ENCODE measurements around the gene AGBL4. TPM values are rescaled to one million over a fixed set of nuclear protein-coding genes. Genes with fewer than 3 reads are reported as not detected.

AGBL4 gene
- total RNA-seq, 1 donor from 2014 or later, result not detected

DNA sequence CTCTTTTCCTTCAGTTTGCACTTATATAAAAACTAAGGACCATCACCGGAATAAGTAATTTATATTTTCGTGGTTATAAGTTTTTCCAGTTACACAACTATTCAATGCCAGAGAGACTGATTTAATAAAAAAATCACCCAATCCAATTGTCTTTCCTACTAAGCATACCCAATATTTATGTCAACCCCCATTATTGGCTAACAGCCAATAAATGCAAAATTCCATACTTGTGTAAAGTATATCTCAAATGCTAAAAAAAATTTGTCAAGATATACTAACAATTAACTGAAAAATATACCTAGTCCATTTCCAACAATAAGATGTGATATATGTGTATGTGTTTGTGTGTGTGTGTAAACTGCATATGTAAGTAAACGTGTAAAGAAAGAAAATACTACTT, 117.4 kb downstream of the AGBL4 start:
- DNase-seq (ENCODE audit: extremely low spot score, unreplicated experiment), result no peak
- Mint-ChIP-seq H3K4me1 (ENCODE audit: unreplicated experiment) (no peaks in the 10 kb centered on the region), H3K9me3 (ENCODE audit: unreplicated experiment) (peaks cover 37% of the 10 kb centered on the region), H3K4me3 (ENCODE audit: unreplicated experiment) (no peak overlapping the region), H3K27ac (ENCODE audit: unreplicated experiment) (no peak overlapping the region), H3K27me3 (ENCODE audit: unreplicated experiment) (no peaks in the 10 kb centered on the region), H3K36me3 (ENCODE audit: unreplicated experiment) (no peaks in the 10 kb centered on the region)
- TF ChIP-seq CTCF (IDR thresholded peaks at IDR 0.05), result no peak

GRCh38 chr1:49864581-49864980, 159.2 kb downstream of the AGBL4 start:
- no peaks in the 10 kb centered on the region for H3K4me1 Mint-ChIP-seq (ENCODE audit: unreplicated experiment)
- no peak overlapping the region for H3K4me3 Mint-ChIP-seq (ENCODE audit: unreplicated experiment)
- DNase-seq (ENCODE audit: extremely low spot score, unreplicated experiment), result no peak
- H3K27ac Mint-ChIP-seq (ENCODE audit: unreplicated experiment), result no peak overlapping the region
- no peaks in the 10 kb centered on the region for H3K36me3 Mint-ChIP-seq (ENCODE audit: unreplicated experiment)
- H3K9me3 Mint-ChIP-seq (ENCODE audit: unreplicated experiment), result peaks cover 60% of the 10 kb centered on the region
- no peak for TF ChIP-seq CTCF (IDR thresholded peaks at IDR 0.05)
- no peaks in the 10 kb centered on the region for H3K27me3 Mint-ChIP-seq (ENCODE audit: unreplicated experiment)

DNA sequence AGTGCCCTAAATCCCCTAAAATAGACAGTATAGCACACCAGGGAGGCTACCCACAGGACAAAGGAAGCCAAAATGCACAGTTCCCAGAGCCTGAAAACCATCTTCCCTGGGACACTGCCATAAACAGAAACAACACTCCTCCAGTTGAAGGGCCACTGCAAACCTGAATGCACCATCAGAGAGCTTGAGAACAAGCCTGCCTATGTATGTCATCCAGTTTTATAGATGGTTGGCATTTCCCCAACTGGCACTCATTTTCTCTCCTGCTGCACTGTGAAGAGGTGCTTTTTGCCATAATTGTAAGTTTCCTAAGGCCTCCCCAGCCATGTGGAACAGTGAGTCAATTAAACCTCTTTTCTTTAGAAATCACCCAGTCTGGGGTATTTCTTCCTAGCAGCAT, 169.0 kb downstream of the AGBL4 start:
- H3K4me1 Mint-ChIP-seq (ENCODE audit: unreplicated experiment), result no peaks in the 10 kb centered on the region
- H3K4me3 Mint-ChIP-seq (ENCODE audit: unreplicated experiment), result no peak overlapping the region
- H3K27ac Mint-ChIP-seq (ENCODE audit: unreplicated experiment), result no peak overlapping the region
- no peak for TF ChIP-seq CTCF (IDR thresholded peaks at IDR 0.05)
- DNase-seq (ENCODE audit: extremely low spot score, unreplicated experiment), result no peak
- H3K9me3 Mint-ChIP-seq (ENCODE audit: unreplicated experiment), result peaks cover 51% of the 10 kb centered on the region
- H3K27me3 Mint-ChIP-seq (ENCODE audit: unreplicated experiment), result no peaks in the 10 kb centered on the region
- H3K36me3 Mint-ChIP-seq (ENCODE audit: unreplicated experiment), result no peaks in the 10 kb centered on the region

DNA sequence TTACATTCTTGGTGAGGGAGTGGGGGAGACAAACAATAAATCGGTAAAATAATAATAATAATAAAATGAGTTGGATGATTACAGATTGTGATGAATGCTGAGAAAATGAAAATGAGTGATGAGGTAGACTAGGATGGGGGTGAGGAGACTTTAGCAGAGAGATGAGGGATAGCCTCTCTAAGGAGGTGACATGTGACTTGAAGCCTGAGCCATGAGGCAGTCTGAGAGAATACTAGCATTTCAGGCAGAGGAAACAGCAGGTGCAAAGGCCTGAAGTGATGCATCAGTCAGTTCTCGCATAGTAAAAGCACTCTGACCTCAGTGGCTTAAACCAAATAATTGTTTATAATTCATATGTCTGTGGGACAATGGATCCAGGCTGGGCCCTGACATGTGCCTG, 181.2 kb downstream of the AGBL4 start:
- H3K27me3 Mint-ChIP-seq (ENCODE audit: unreplicated experiment), result no peaks in the 10 kb centered on the region
- H3K9me3 Mint-ChIP-seq (ENCODE audit: unreplicated experiment), result peaks cover 64% of the 10 kb centered on the region
- no peaks in the 10 kb centered on the region for H3K4me1 Mint-ChIP-seq (ENCODE audit: unreplicated experiment)
- DNase-seq (ENCODE audit: extremely low spot score, unreplicated experiment), result no peak
- H3K4me3 Mint-ChIP-seq (ENCODE audit: unreplicated experiment), result no peak overlapping the region
- TF ChIP-seq CTCF (IDR thresholded peaks at IDR 0.05), result no peak
- no peak overlapping the region for H3K27ac Mint-ChIP-seq (ENCODE audit: unreplicated experiment)
- H3K36me3 Mint-ChIP-seq (ENCODE audit: unreplicated experiment), result no peaks in the 10 kb centered on the region

GRCh38 chr1:49841767-49842166, 182.0 kb downstream of the AGBL4 start:
- Mint-ChIP-seq H3K27ac (ENCODE audit: unreplicated experiment) (no peak overlapping the region), H3K4me1 (ENCODE audit: unreplicated experiment) (no peaks in the 10 kb centered on the region), H3K4me3 (ENCODE audit: unreplicated experiment) (no peak overlapping the region), H3K27me3 (ENCODE audit: unreplicated experiment) (no peaks in the 10 kb centered on the region), H3K9me3 (ENCODE audit: unreplicated experiment) (peaks cover 57% of the 10 kb centered on the region), H3K36me3 (ENCODE audit: unreplicated experiment) (no peaks in the 10 kb centered on the region)
- TF ChIP-seq CTCF (IDR thresholded peaks at IDR 0.05), result no peak
- no peak for DNase-seq (ENCODE audit: extremely low spot score, unreplicated experiment)

Data from osteocyte (in vitro differentiated cells).